Calu3 (cell line): ENCODE data around the gene MKNK1. TPM values are rescaled to one million over a fixed set of nuclear protein-coding genes. Genes with fewer than 3 reads are reported as not detected.

Source experiments
- BruUV-seq: library from RNA; stranded (reverse); fragments of 400-500 nt; replicated peaks from 2 replicates; lab custom pipeline; 2021; lab: Mats Ljungman, UMichigan
- CTCF ChIA-PET: fragments of 300-600 bp; sonication (Branson Sonifier 250); formaldehyde crosslinking; loops from one replicate; lab custom pipeline; 2022; ENCODE audit warnings: antibody characterized with exemption; lab: Charles Lee
- DNase-seq: peaks from one replicate; pipeline ENCODE4 v3.0.0; 2022
- H3K27ac Mint-ChIP-seq: one replicate; pipeline ENCODE4 v1.8.0; 2022; ENCODE audit warnings: mixed read lengths; ENCODE audit not compliant: unreplicated experiment
- H3K27me3 Mint-ChIP-seq: one replicate; pipeline ENCODE4 v1.8.0; 2022; ENCODE audit warnings: mixed read lengths; ENCODE audit not compliant: unreplicated experiment
- H3K36me3 Mint-ChIP-seq: one replicate; pipeline ENCODE4 v1.8.0; 2022; ENCODE audit warnings: mild to moderate bottlenecking, moderate library complexity, mixed read lengths; ENCODE audit not compliant: insufficient read depth, unreplicated experiment
- H3K4me1 Mint-ChIP-seq: one replicate; pipeline ENCODE4 v1.8.0; 2022; ENCODE audit warnings: mild to moderate bottlenecking, low read depth, mixed read lengths; ENCODE audit not compliant: unreplicated experiment
- H3K4me3 Mint-ChIP-seq: one replicate; pipeline ENCODE4 v1.8.0; 2022; ENCODE audit warnings: mild to moderate bottlenecking, low read depth, moderate library complexity, mixed read lengths; ENCODE audit not compliant: unreplicated experiment
- H3K9me3 Mint-ChIP-seq: one replicate; pipeline ENCODE4 v1.8.0; 2022; ENCODE audit warnings: low read depth, mixed read lengths; ENCODE audit not compliant: unreplicated experiment
- intact Hi-C: fragments of 100-400 bp; cut with micrococcal nuclease; formaldehyde crosslinking; loops from one replicate; pipeline ENCODE4 v1.10.0; 2022; ENCODE audit not compliant: unreplicated experiment
- total RNA-seq: library from RNA; stranded (reverse); gene quantifications from 2 replicates; pipeline ENCODE4 v1.2.3, GENCODE V29; 2022
- TF ChIP-seq, protein P1 (sequence below): fragments of 200-600 bp; IDR thresholded peaks from one replicate; pipeline ENCODE4 v1.8.0; 2022; ENCODE audit warnings: antibody characterized with exemption; ENCODE audit not compliant: unreplicated experiment

Gene MKNK1
- total RNA-seq, 1 experiment from 2014 or later, result 29.6 TPM

DNA sequence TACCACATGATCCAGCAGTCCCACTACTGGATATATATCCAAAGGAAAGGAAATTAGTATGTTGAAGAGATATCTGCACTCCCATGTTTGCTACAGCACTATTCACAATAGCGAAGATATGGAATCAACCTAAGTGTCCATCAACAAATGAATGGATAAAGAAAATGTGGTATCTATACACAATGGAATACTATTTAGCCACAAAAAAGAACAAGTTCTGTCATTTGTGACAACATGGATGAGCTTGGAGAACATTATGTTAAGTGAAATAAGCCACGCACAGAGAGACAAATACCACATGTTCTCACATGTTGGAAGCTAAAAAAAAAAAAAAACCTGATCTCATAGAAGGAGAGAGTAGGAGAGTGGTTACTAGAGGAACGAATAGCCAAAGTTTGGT lies 46.4 kb upstream of the MKNK1 start:
- BruUV-seq, result no TSS peak
- CTCF ChIA-PET, result no interaction called here
- intact Hi-C loops, result no loop called here

DNA sequence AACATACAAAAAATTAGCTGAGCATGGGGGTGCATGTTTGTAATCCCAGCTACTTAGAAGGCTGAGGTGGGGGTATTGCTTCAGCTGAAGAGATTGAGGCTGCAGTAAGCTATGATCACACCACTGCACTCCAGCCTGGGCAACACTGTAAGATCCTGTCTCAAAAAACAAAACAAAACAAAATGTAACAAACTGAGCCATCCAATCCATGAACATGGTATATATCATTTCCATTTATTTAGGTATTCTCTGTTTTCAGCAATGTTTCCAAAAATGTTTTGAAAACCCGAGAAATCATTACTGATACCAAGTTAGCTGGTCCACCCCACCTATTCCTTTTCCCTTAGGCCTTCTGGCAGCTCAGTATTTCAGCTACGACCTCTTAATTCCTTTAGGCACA lies 45.7 kb upstream of the MKNK1 start:
- H3K36me3 Mint-ChIP-seq, result no peaks in the 10 kb centered on the region

More for the DNA sequence above, 46.4 kb upstream of the MKNK1 start:
- Mint-ChIP-seq H3K36me3 (no peaks in the 10 kb centered on the region), H3K27me3 (no peaks in the 10 kb centered on the region), H3K4me1 (no peaks in the 10 kb centered on the region), H3K9me3 (peaks cover 7% of the 10 kb centered on the region), H3K27ac (no peak overlapping the region), H3K4me3 (no peak overlapping the region)
- no peak for DNase-seq
- TF ChIP-seq, protein P1, sequence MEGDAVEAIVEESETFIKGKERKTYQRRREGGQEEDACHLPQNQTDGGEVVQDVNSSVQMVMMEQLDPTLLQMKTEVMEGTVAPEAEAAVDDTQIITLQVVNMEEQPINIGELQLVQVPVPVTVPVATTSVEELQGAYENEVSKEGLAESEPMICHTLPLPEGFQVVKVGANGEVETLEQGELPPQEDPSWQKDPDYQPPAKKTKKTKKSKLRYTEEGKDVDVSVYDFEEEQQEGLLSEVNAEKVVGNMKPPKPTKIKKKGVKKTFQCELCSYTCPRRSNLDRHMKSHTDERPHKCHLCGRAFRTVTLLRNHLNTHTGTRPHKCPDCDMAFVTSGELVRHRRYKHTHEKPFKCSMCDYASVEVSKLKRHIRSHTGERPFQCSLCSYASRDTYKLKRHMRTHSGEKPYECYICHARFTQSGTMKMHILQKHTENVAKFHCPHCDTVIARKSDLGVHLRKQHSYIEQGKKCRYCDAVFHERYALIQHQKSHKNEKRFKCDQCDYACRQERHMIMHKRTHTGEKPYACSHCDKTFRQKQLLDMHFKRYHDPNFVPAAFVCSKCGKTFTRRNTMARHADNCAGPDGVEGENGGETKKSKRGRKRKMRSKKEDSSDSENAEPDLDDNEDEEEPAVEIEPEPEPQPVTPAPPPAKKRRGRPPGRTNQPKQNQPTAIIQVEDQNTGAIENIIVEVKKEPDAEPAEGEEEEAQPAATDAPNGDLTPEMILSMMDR, result no peak

DNA sequence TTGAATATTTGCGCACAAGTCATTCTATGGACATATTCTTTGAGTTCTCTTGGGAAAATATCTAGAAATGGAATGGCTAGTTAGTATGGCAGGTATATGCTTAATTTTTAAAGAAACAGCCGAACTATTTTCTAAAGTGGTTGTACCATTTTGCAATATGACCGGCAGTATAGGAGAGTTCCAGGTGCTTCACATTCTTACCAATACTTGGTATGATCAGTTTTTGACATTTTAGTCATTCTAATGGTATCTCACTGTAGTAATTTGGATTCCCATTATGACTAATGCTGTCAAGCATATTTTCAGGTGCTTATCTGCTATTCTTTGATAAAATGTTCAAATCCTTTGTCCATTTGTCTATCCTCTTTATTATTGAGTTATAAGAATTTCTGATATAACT lies 43.5 kb upstream of the MKNK1 start:
- Mint-ChIP-seq H3K27ac (no peak overlapping the region), H3K4me3 (no peak overlapping the region)
- intact Hi-C loops, result no loop called here

More for the DNA sequence above, 45.7 kb upstream of the MKNK1 start:
- H3K4me3 Mint-ChIP-seq, result no peak overlapping the region
- peaks cover 6% of the 10 kb centered on the region for H3K9me3 Mint-ChIP-seq
- no TSS peak for BruUV-seq
- TF ChIP-seq, protein P1, result no peak
- intact Hi-C loops, result no loop called here
- no peaks in the 10 kb centered on the region for H3K27me3 Mint-ChIP-seq
- no peak for DNase-seq
- H3K27ac Mint-ChIP-seq, result no peak overlapping the region
- H3K4me1 Mint-ChIP-seq, result no peaks in the 10 kb centered on the region
- CTCF ChIA-PET, result no interaction called here

DNA sequence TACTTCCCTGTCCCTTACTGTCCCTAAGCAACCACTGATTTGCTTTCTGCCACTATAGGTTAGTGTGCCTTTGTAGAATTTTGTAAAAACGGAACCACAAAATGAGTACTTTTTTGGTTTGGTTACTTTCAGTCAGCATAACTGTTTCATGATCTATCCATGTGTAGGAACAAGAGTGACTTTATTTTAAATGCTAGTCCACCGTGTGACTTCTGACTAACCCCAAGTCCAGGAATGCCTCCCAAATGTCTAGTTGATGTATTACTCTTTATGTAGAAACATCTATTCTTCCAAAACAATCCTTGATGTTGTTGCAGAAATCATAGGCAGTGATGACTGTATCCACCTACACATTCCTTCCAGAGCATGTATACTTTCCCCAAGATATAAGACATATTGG lies 42.8 kb upstream of the MKNK1 start:
- Mint-ChIP-seq H3K4me3 (no peak overlapping the region), H3K9me3 (peaks cover 4% of the 10 kb centered on the region), H3K4me1 (peaks cover 10% of the 10 kb centered on the region), H3K27me3 (no peaks in the 10 kb centered on the region), H3K27ac (no peak overlapping the region), H3K36me3 (no peaks in the 10 kb centered on the region)
- intact Hi-C loops, result no loop called here
- CTCF ChIA-PET, result no interaction called here
- DNase-seq, result no peak
- BruUV-seq, result no TSS peak
- TF ChIP-seq, protein P1, result no peak

More for the DNA sequence above, 43.5 kb upstream of the MKNK1 start:
- TF ChIP-seq, protein P1, result no peak
- peaks cover 4% of the 10 kb centered on the region for H3K9me3 Mint-ChIP-seq
- no TSS peak for BruUV-seq
- H3K4me1 Mint-ChIP-seq, result peaks cover 10% of the 10 kb centered on the region
- H3K36me3 Mint-ChIP-seq, result no peaks in the 10 kb centered on the region
- no peaks in the 10 kb centered on the region for H3K27me3 Mint-ChIP-seq
- CTCF ChIA-PET, result no interaction called here
- DNase-seq, result no peak
